GM21786 (cell line): ENCODE results near the gene TMEM129.

Experiments
- ATAC-seq: cut with Tn5 transposase; IDR thresholded peaks from one replicate; pipeline ENCODE4 v1.9.1; 2021; ENCODE audit not compliant: unreplicated experiment

Gene TMEM129

DNA sequence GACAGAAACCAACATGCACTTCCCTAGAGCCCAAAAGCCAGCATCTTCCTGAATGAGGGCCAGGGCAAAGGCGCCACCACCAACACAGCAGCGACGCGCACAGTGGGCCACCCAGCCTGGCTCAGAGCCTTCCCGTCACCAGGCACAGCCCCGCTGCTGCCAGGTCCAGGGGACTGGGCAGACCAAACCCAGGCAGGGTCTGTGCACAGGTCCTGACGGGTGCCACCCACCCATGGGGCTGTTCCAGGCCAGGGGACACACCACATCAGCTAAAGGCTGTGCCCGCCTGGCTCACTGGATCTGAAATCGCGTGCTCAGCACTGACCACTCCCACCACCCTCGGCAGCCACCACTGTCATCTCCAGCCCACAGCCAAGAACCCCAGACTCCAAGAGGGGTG is 50.8 kb downstream of the TMEM129 start:
- ATAC-seq, result no peak

GRCh38 chr4:1669850-1670249 is 51.3 kb downstream of the TMEM129 start:
- ATAC-seq, result no peak

- ATAC-seq, result no peak
Observed at GRCh38 chr4:1669270-1669669, 51.9 kb downstream of the TMEM129 start.

GRCh38 chr4:1668488-1668840 is 52.7 kb downstream of the TMEM129 start:
- no peak for ATAC-seq

DNA sequence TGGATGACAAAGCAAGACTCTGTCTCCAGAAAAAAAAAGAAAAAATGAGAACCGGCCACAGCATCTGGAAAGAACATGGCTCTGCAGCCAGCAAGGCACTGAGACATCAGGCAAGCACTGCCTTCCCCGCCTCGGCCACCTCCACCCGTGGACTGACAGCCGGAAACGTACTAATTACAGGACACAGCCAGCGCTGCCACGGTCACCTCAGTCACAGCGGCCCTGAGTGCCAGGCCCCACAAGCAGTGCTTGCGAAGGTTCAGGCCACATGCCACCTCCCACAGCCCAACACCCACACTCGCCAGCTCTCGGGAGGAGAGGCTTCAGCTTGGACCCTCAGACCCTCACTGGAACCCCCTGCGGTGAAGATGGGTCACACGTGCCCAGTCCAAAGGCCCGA is 53.9 kb downstream of the TMEM129 start:
- no peak for ATAC-seq

DNA sequence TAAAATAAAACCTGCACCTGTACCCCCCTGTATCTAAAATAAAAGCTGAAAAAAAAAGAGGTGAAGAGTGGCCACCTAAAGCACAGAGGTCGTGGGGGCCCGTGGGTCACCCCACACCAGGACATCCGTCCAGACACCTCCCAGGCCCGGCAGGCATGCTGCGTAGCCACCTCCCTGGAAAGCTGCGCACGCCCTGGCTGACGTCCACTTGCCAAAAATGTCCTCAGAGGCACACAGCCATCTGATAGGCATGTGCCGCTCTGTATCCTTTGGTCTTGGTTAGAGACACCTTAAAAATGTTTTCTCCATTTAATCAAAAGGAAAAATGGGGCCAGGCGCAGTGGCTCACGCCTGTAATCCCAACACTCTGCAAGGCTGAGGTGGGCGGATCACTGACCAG is 54.7 kb downstream of the TMEM129 start:
- ATAC-seq, result no peak
